K562 (cell line): ENCODE data around the gene PITPNC1. TPM values are rescaled to one million over a fixed set of nuclear protein-coding genes. Genes with fewer than 3 reads are reported as not detected.

ENCODE experiments used
- ATAC-seq: fragments of 200-7000 bp; cut with Tn5 transposase; 3 replicates; pipeline ENCODE4 v1.9.1; 2020; ENCODE audit warnings: moderate library complexity
- BruUV-seq: library from RNA; stranded (reverse); fragments of 400-500 nt; replicated peaks from 2 replicates; lab custom pipeline; 2021; lab: Mats Ljungman, UMichigan
- CTCF ChIA-PET: fragments of 300-600 bp; formaldehyde crosslinking; extraction: SDS; loops from one replicate; lab custom pipeline; 2021; ENCODE audit warnings: low intra/inter-chr PET ratio; lab: Yijun Ruan, JAX
- POLR2A ChIA-PET: fragments of 300-600, 350-650 bp; sonication (Branson Sonifier 250); formaldehyde crosslinking; extraction: SDS; loops from one replicate; lab custom pipeline; 2021; ENCODE audit warnings: antibody characterized with exemption, inconsistent platforms; lab: Yijun Ruan, JAX
- DNase-seq, 4 experiments: peaks; one replicate each; pipeline versions ENCODE4 v3.0.0 to v3.0.0-alpha.2; 2011 to 2018; ENCODE audit warnings: low spot score in 3 of 4, mixed read lengths in 3 of 4; ENCODE audit errors: extremely low read depth in 1 of 4
- FAIRE-seq: peaks from 2 replicates; lab custom pipeline; 2011; peaks lifted over from hg19 to GRCh38; lab: Jason Lieb, UNC
- H2AFZ ChIP-seq: 2 replicates; pipeline ENCODE4 v1.6.0; 2011; ENCODE audit warnings: low read depth, low read length, control low read depth, inconsistent platforms
- H3K27ac ChIP-seq: fragments of 200-600 bp; 3 replicates; pipeline ENCODE4 v1.8.0; 2011; ENCODE audit warnings: low read depth, mild to moderate bottlenecking, control low read depth, inconsistent platforms, low read length, moderate library complexity, mixed read lengths; ENCODE audit errors: extremely low read depth
- H3K27me3 ChIP-seq, 2 experiments: fragments of 300-600 bp in 1 of 2; 2 replicates in 1 of 2; 3 replicates in 1 of 2; pipeline versions ENCODE4 v1.6.0 to v1.8.0; 2011; ENCODE audit warnings: inconsistent platforms in 2 of 2, low read length in 2 of 2, mild to moderate bottlenecking in 1 of 2, mixed read lengths in 1 of 2, moderate library complexity in 1 of 2; ENCODE audit not compliant: control insufficient read depth in 2 of 2, insufficient read depth in 2 of 2
- H3K36me3 ChIP-seq: fragments of 300-600 bp; 3 replicates; pipeline ENCODE4 v1.8.0; 2011; ENCODE audit warnings: mild to moderate bottlenecking, low read length, inconsistent platforms; ENCODE audit not compliant: control insufficient read depth, insufficient read depth
- H3K4me1 ChIP-seq, 2 experiments: fragments of 200-600 bp in 1 of 2; replicated peaks in 1 of 2; 2 replicates in 1 of 2; 3 replicates in 1 of 2; pipeline versions ENCODE4 v1.5.1 to v1.8.0; 2011; ENCODE audit warnings: inconsistent platforms in 2 of 2, low read length in 2 of 2, mild to moderate bottlenecking in 1 of 2, mixed read lengths in 1 of 2, moderate library complexity in 1 of 2; ENCODE audit not compliant: control insufficient read depth in 2 of 2, insufficient read depth in 2 of 2
- H3K4me2 ChIP-seq: 2 replicates; pipeline ENCODE4 v1.6.1; 2011; ENCODE audit warnings: low read length, control low read depth, inconsistent platforms, mixed read lengths; ENCODE audit not compliant: insufficient read depth
- H3K4me3 ChIP-seq: fragments of 200-600 bp; sonication (generic), shearing (Covaris generic); 2 replicates; pipeline ENCODE4 v1.5.1; 2016; ENCODE audit warnings: control low read depth, inconsistent platforms
- H3K79me2 ChIP-seq: fragments of 200-600 bp; 3 replicates; pipeline ENCODE4 v1.8.0; 2011; ENCODE audit warnings: low read length, inconsistent platforms; ENCODE audit not compliant: control insufficient read depth, insufficient read depth
- H3K9ac ChIP-seq, 2 experiments: 2 replicates each; pipeline versions ENCODE4 v1.6.0 to v1.6.1; 2011; ENCODE audit warnings: low read depth in 2 of 2, low read length in 2 of 2, control low read depth in 1 of 2, inconsistent platforms in 1 of 2, mild to moderate bottlenecking in 1 of 2, mixed read lengths in 1 of 2; ENCODE audit not compliant: insufficient read depth in 1 of 2
- H3K9me1 ChIP-seq: one replicate; pipeline ENCODE4 v1.6.0; 2011; ENCODE audit warnings: inconsistent platforms, mild to moderate bottlenecking, low read length, moderate library complexity; ENCODE audit not compliant: control insufficient read depth, insufficient read depth
- H3K9me3 ChIP-seq: replicated peaks from 2 replicates; pipeline ENCODE4 v1.5.1; 2011; ENCODE audit warnings: low read depth, low read length, inconsistent platforms; ENCODE audit not compliant: control insufficient read depth, insufficient read depth
- H4K20me1 ChIP-seq: replicated peaks from 2 replicates; pipeline ENCODE4 v1.6.1; 2011; ENCODE audit warnings: low read length, inconsistent platforms, mixed read lengths; ENCODE audit not compliant: control insufficient read depth, insufficient read depth
- CC2D1A ChIP-seq: fragments of 450-650 bp; IDR thresholded peaks from 2 replicates; pipeline ENCODE4 v1.6.1; 2017; ENCODE audit warnings: mild to moderate bottlenecking
- EWSR1 ChIP-seq: fragments of 450-650 bp; IDR thresholded peaks from 2 replicates; pipeline ENCODE4 v1.6.1; 2018; ENCODE audit warnings: borderline replicate concordance, mild to moderate bottlenecking, low read depth, moderate library complexity; ENCODE audit not compliant: partially characterized antibody
- NCOA4 ChIP-seq: fragments of 450-650 bp; IDR thresholded peaks from 2 replicates; pipeline ENCODE4 v1.6.1; 2018; ENCODE audit warnings: mild to moderate bottlenecking; ENCODE audit not compliant: partially characterized antibody
- SNRNP70 ChIP-seq: fragments of 200-400 bp; formaldehyde crosslinking; optimal IDR thresholded peaks from 2 replicates; pipeline ENCODE3; 2017; ENCODE audit warnings: low read depth, low read length
- YY1 ChIP-seq, 3 experiments: IDR thresholded peaks; 2 replicates each; pipeline ENCODE4 v1.6.1; 2011; ENCODE audit warnings: low read length in 2 of 3, mild to moderate bottlenecking in 2 of 3, moderate library complexity in 2 of 3, borderline replicate concordance in 1 of 3, control low read depth in 1 of 3, low read depth in 1 of 3; ENCODE audit not compliant: insufficient read depth in 3 of 3, insufficient replicate concordance in 2 of 3, control insufficient read depth in 1 of 3, insufficient read length in 1 of 3; ENCODE audit errors: extremely low read depth in 1 of 3
- ZFX ChIP-seq: sonication (generic); formaldehyde crosslinking; IDR thresholded peaks from 2 replicates; pipeline ENCODE4 v1.8.0; 2022; ENCODE audit warnings: mild to moderate bottlenecking, missing genetic modification reagents, moderate library complexity
- ZNF12 ChIP-seq: sonication (generic); formaldehyde crosslinking; IDR thresholded peaks from 2 replicates; pipeline ENCODE4 v1.4.0; 2020; ENCODE audit warnings: mild to moderate bottlenecking, missing genetic modification reagents
- WGBS: fragments of 100-300 bp; shearing (Covaris generic); methylation state at CpG from one replicate; pipeline ENCODE4 v1.1.6; 2016; ENCODE audit warnings: low coverage, mixed read lengths; ENCODE audit not compliant: insufficient coverage; ENCODE audit errors: missing lambda C conversion rate; 5-methylcytosine and 5-hydroxymethylcytosine counted together
- in situ Hi-C: fragments of 300-500 bp; cut with MboI; formaldehyde crosslinking; loops from 4 replicates; pipeline ENCODE4 v1.15.0; 2018; ENCODE audit warnings: inconsistent platforms, mixed read lengths
- intact Hi-C: fragments of 100-400 bp; cut with micrococcal nuclease; formaldehyde crosslinking; loops from 2 replicates; pipeline ENCODE4 v1.14.2; 2022
- polyA plus RNA-seq, 8 experiments: library from polyadenylated mRNA; depleted of rRNA in 4 of 8; stranded (reverse) in 5 of 8; unstranded in 3 of 8; fragments of >200 nt; fragmentation: Nextera tagmentation in 2 of 8; fragmentation: Illumina TruSeq in 1 of 8; extraction: Ambion mirVana in 2 of 8; extraction: Trizol in 1 of 8; gene quantifications; 2 replicates each; pipeline versions ENCODE4 v1.2.1 to v1.2.3, GENCODE V29; 2011 to 2014; ENCODE audit warnings: inconsistent platforms in 1 of 8, missing spikeins in 1 of 8
- total RNA-seq, 7 experiments: library from RNA; depleted of rRNA in 6 of 7; stranded (reverse); fragments of >200 nt in 6 of 7; fragmentation: Illumina TruSeq in 2 of 7; extraction: Trizol in 2 of 7; gene quantifications; 2 replicates each; pipeline versions ENCODE4 v1.2.1 to v1.2.3, GENCODE V29; 2011 to 2021; ENCODE audit warnings: low replicate concordance in 1 of 7
- TF ChIP-seq, protein P1 (sequence below): IDR thresholded peaks from 3 replicates; pipeline ENCODE4 v1.6.1; 2011; ENCODE audit warnings: borderline replicate concordance, mild to moderate bottlenecking; ENCODE audit not compliant: insufficient read length, insufficient read depth
- TF ChIP-seq, protein P2 (sequence below): sonication (generic); formaldehyde crosslinking; IDR thresholded peaks from 2 replicates; pipeline ENCODE4 v1.8.1; 2023; ENCODE audit warnings: mild to moderate bottlenecking, missing genetic modification reagents
- TF ChIP-seq, protein P3 (sequence below), 2 experiments: fragments of 450-650 bp; IDR thresholded peaks; 2 replicates each; pipeline ENCODE4 v1.6.1; 2018; ENCODE audit warnings: mild to moderate bottlenecking in 2 of 2, low read depth in 1 of 2; ENCODE audit not compliant: partially characterized antibody in 2 of 2
- TF ChIP-seq, protein P4 (sequence below): fragments of 250-450 bp; sonication (Bioruptor Pico); IDR thresholded peaks from 2 replicates; pipeline ENCODE4 v1.8.0; 2021; ENCODE audit warnings: borderline replicate concordance, mild to moderate bottlenecking, moderate library complexity; ENCODE audit not compliant: poor library complexity, severe bottlenecking

PITPNC1 gene
- total and polyA plus RNA-seq, 9 of the 15 experiments (the other 6 are each of a cell fraction or from before 2014, with no cell fraction given) = 0.11 to 1.1 (median 0.65) TPM

DNA sequence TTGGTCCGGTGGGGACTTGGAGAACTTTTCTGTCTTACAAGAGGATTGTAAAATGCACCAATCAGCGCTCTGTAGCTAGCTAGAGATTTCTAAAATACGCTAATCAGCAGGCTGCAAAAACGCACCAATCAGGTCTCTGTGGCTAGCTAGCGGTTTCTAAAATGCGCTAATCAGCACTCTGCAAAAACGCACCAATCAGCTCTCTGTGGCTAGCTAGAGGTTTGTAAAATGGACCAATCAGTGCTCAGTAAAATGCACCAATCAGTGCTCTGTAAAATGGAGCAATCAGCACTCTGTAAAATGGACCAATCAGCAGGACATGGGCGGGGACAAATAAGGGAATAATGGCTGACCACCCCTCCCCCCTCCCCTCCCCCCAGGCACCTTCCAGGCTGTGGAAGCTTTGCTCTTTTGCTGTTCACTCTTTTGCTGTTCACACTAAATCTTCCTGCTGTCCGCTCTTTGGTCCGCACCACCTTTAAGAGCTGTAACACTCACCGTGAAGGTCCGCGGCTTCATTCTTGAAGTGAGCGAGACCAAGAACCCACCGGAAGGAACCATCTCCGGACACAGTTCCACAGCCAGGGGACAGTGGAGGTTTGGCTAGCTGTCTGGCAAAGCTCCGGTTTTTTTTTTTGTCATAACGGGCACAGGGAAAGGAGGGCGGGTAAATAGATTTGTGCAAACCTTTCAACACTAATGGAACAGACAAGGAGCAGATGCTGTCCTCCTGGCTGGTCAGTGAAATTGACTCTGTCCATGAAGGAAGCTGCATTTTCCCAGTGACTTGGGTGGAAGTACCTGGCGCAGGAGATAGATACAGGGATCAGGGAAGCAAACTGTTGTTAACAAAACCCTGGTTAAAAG, 8.3 kb downstream of the PITPNC1 start:
- no peaks in the 10 kb centered on the region for H3K4me1 ChIP-seq
- peaks cover 4% of the 10 kb centered on the region; the same call in 1 of the 2 replicates for H3K9me3 ChIP-seq
- no peaks in the 10 kb centered on the region for H3K36me3 ChIP-seq
- in situ Hi-C loops (loop anchor here (25.0 kb wide), 1 partner anchor 302 kb away; no protein-coding TSS in a partner anchor), intact Hi-C loops (no loop called here)
- peaks cover 16 to 21% of the 10 kb centered on the region in 2 experiments; a peak in 4 of 5 replicates for H3K27me3 ChIP-seq
- H3K4me3 ChIP-seq = no peak overlapping the region
- H3K9me1 ChIP-seq = no peaks in the 10 kb centered on the region
- ChIA-PET CTCF (no interaction called here), POLR2A (no interaction called here)
- no peak overlapping the region for H2AFZ ChIP-seq
- H4K20me1 ChIP-seq = no peaks in the 10 kb centered on the region
- H3K79me2 ChIP-seq = no peaks in the 10 kb centered on the region
- BruUV-seq = no TSS peak
- no peak for FAIRE-seq
- H3K27ac ChIP-seq = no peak overlapping the region
- DNase-seq = no peak
- no peak overlapping the region for H3K4me2 ChIP-seq
- ATAC-seq = no peak
- H3K9ac ChIP-seq = no peak overlapping the region
- WGBS = 46% methylated on average over 16 of the region's 20 CpGs
- TF ChIP-seq, protein P1, sequence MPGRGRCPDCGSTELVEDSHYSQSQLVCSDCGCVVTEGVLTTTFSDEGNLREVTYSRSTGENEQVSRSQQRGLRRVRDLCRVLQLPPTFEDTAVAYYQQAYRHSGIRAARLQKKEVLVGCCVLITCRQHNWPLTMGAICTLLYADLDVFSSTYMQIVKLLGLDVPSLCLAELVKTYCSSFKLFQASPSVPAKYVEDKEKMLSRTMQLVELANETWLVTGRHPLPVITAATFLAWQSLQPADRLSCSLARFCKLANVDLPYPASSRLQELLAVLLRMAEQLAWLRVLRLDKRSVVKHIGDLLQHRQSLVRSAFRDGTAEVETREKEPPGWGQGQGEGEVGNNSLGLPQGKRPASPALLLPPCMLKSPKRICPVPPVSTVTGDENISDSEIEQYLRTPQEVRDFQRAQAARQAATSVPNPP = no peak
- TF ChIP-seq ZNF12 (CRISPR knock-in tag) = no peak
- TF ChIP-seq, protein P2, sequence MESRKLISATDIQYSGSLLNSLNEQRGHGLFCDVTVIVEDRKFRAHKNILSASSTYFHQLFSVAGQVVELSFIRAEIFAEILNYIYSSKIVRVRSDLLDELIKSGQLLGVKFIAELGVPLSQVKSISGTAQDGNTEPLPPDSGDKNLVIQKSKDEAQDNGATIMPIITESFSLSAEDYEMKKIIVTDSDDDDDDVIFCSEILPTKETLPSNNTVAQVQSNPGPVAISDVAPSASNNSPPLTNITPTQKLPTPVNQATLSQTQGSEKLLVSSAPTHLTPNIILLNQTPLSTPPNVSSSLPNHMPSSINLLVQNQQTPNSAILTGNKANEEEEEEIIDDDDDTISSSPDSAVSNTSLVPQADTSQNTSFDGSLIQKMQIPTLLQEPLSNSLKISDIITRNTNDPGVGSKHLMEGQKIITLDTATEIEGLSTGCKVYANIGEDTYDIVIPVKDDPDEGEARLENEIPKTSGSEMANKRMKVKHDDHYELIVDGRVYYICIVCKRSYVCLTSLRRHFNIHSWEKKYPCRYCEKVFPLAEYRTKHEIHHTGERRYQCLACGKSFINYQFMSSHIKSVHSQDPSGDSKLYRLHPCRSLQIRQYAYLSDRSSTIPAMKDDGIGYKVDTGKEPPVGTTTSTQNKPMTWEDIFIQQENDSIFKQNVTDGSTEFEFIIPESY = peak; percentile 85
- no peak for TF ChIP-seq SNRNP70
- TF ChIP-seq, protein P3, sequence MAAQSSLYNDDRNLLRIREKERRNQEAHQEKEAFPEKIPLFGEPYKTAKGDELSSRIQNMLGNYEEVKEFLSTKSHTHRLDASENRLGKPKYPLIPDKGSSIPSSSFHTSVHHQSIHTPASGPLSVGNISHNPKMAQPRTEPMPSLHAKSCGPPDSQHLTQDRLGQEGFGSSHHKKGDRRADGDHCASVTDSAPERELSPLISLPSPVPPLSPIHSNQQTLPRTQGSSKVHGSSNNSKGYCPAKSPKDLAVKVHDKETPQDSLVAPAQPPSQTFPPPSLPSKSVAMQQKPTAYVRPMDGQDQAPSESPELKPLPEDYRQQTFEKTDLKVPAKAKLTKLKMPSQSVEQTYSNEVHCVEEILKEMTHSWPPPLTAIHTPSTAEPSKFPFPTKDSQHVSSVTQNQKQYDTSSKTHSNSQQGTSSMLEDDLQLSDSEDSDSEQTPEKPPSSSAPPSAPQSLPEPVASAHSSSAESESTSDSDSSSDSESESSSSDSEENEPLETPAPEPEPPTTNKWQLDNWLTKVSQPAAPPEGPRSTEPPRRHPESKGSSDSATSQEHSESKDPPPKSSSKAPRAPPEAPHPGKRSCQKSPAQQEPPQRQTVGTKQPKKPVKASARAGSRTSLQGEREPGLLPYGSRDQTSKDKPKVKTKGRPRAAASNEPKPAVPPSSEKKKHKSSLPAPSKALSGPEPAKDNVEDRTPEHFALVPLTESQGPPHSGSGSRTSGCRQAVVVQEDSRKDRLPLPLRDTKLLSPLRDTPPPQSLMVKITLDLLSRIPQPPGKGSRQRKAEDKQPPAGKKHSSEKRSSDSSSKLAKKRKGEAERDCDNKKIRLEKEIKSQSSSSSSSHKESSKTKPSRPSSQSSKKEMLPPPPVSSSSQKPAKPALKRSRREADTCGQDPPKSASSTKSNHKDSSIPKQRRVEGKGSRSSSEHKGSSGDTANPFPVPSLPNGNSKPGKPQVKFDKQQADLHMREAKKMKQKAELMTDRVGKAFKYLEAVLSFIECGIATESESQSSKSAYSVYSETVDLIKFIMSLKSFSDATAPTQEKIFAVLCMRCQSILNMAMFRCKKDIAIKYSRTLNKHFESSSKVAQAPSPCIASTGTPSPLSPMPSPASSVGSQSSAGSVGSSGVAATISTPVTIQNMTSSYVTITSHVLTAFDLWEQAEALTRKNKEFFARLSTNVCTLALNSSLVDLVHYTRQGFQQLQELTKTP (IDR thresholded peaks at IDR 0.05; ENCODE audit: low read depth in 1 of 2, partially characterized antibody in 2 of 2) = no peak
- TF ChIP-seq, protein P4, sequence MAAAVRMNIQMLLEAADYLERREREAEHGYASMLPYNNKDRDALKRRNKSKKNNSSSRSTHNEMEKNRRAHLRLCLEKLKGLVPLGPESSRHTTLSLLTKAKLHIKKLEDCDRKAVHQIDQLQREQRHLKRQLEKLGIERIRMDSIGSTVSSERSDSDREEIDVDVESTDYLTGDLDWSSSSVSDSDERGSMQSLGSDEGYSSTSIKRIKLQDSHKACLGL = no peak
- TF ChIP-seq YY1 (IDR thresholded peaks at IDR 0.05; ENCODE audit: borderline replicate concordance in 1 of 3, control insufficient read depth in 1 of 3, extremely low read depth in 1 of 3, insufficient read depth in 3 of 3, insufficient read length in 1 of 3, insufficient replicate concordance in 2 of 3, low read depth in 1 of 3, low read length in 2 of 3) = peak in 1 of 3 experiments; percentile 28
- TF ChIP-seq NCOA4 = no peak
- TF ChIP-seq CC2D1A = peak; percentile 22; the same call in 1 of the 2 replicates
- TF ChIP-seq ZFX (CRISPR knock-in tag) = no peak
- TF ChIP-seq EWSR1 = no peak
